Brain microvascular endothelial cell (primary cell): ENCODE results near the gene KRTAP4-16.
"Not testable (repeated sequence)": the region's sequence is repeated elsewhere in the genome, so short reads cannot be mapped to it uniquely, and the experiment has no call there.

Experiments
- DNase-seq: peaks from one replicate; pipeline ENCODE4 v3.0.0-alpha.2; 2020
- H3K27ac ChIP-seq: fragments of 250-450 bp; sonication (Bioruptor Pico); 2 replicates; pipeline ENCODE4 v1.5.1; 2020; ENCODE audit warnings: mild to moderate bottlenecking, moderate library complexity
- H3K27me3 ChIP-seq: fragments of 250-450 bp; sonication (Bioruptor Pico); replicated peaks from 2 replicates; pipeline ENCODE4 v1.5.1; 2020; ENCODE audit warnings: mild to moderate bottlenecking
- H3K36me3 ChIP-seq: fragments of 250-450 bp; sonication (Bioruptor Pico); replicated peaks from 2 replicates; pipeline ENCODE4 v1.5.1; 2020; ENCODE audit warnings: mild to moderate bottlenecking
- H3K4me3 ChIP-seq: 2 replicates; pipeline ENCODE4 v1.5.1; 2011; ENCODE audit warnings: low read depth, mild to moderate bottlenecking, control low read depth, low read length, moderate library complexity
- CTCF ChIP-seq: IDR thresholded peaks from 2 replicates; pipeline ENCODE4 v1.5.1; 2011; ENCODE audit warnings: low read depth, mild to moderate bottlenecking, moderate library complexity, low read length, control low read depth, inconsistent platforms; ENCODE audit errors: missing control alignments
- in situ Hi-C: cut with HindIII; loops from 2 replicates; pipeline ENCODE4 v1.10.0; 2017; ENCODE audit warnings: low sequenced_read_pairs, low pct_ligation_motif_present

KRTAP4-16 gene

GRCh38 chr17:41145261-41145660 lies 43.3 kb upstream of the KRTAP4-16 start:
- Histone ChIP-seq H3K27ac (no peak overlapping the region), H3K27me3 (no peaks in the 10 kb centered on the region), H3K36me3 (no peaks in the 10 kb centered on the region), H3K4me3 (no peak overlapping the region)
- TF ChIP-seq CTCF, result no peak
- in situ Hi-C loops, result no loop called here
- DNase-seq, result no peak

- Histone ChIP-seq H3K27me3 (no peaks in the 10 kb centered on the region), H3K36me3 (no peaks in the 10 kb centered on the region), H3K4me3 (no peak overlapping the region), H3K27ac (no peak overlapping the region)
- TF ChIP-seq CTCF, result no peak
- DNase-seq, result no peak
- in situ Hi-C loops, result no loop called here
These were observed 42.8 kb upstream of the KRTAP4-16 start for GRCh38 chr17:41144846-41145245.

GRCh38 chr17:41141361-41141760 lies 39.4 kb upstream of the KRTAP4-16 start:
- TF ChIP-seq CTCF, result no peak
- in situ Hi-C loops, result no loop called here
- H3K36me3 ChIP-seq, result no peaks in the 10 kb centered on the region
- no peak for DNase-seq
- H3K4me3 ChIP-seq, result no peak overlapping the region
- H3K27ac ChIP-seq, result peak overlapping the region; percentile 9
- H3K27me3 ChIP-seq, result no peaks in the 10 kb centered on the region

- in situ Hi-C loops, result no loop called here
- H3K27ac ChIP-seq, result peak within 1 kb of the TSS; percentile 9
- H3K36me3 ChIP-seq, result no peaks in the 10 kb centered on the region
- peak; percentile 88 for DNase-seq
- no peak for TF ChIP-seq CTCF
- H3K27me3 ChIP-seq, result no peaks in the 10 kb centered on the region
- no peak within 1 kb of the TSS for H3K4me3 ChIP-seq
These were observed 38.5 kb upstream of the KRTAP4-16 start, which contains the start of gene KRTAP4-6 for GRCh38 chr17:41140360-41141131. TSS of gene KRTAP4-6 (minus strand) at chr17:41140544. CDS start at chr17:41140487, 57 bp downstream.

GRCh38 chr17:41139865-41140264 lies 37.9 kb upstream of the KRTAP4-16 start:
- not testable (repeated sequence) for DNase-seq, H3K36me3 ChIP-seq

GRCh38 chr17:41133880-41134735 lies 32.1 kb upstream of the KRTAP4-16 start:
- no peak for DNase-seq
- Histone ChIP-seq H3K36me3 (no peaks in the 10 kb centered on the region), H3K27me3 (no peaks in the 10 kb centered on the region), H3K4me3 (no peak overlapping the region), H3K27ac (peak overlapping the region; percentile 42)
- in situ Hi-C loops, result no loop called here
- TF ChIP-seq CTCF, result no peak

More at GRCh38 chr17:41139865-41140264, 37.9 kb upstream of the KRTAP4-16 start:
- in situ Hi-C loops, H3K4me3 ChIP-seq, H3K27ac ChIP-seq, H3K27me3 ChIP-seq: not testable (repeated sequence)
